SK-N-SH (cell line): ENCODE results near the gene MKRN1.

Source experiments
- CHD2 ChIP-seq: fragments of 150-350 bp; IDR thresholded peaks from 2 replicates; pipeline ENCODE4 v1.6.1; 2018; ENCODE audit warnings: low read length; ENCODE audit not compliant: partially characterized antibody
- CTCF ChIP-seq: fragments of 200-600 bp; sonication (generic); IDR thresholded peaks from 2 replicates; pipeline ENCODE4 v1.6.1; 2017; ENCODE audit warnings: antibody characterized with exemption, mild to moderate bottlenecking, moderate library complexity
- EZH2phosphoT487 ChIP-seq: fragments of 200-600 bp; sonication (generic); IDR thresholded peaks from 2 replicates; pipeline ENCODE4 v1.6.1; 2017; ENCODE audit warnings: low read depth, mixed run types, mild to moderate bottlenecking, antibody characterized with exemption, moderate library complexity, borderline replicate concordance
- FOXJ3 ChIP-seq: sonication (generic); formaldehyde crosslinking; IDR thresholded peaks from 2 replicates; pipeline ENCODE4 v1.5.1; 2020; ENCODE audit warnings: mild to moderate bottlenecking, missing genetic modification reagents
- GATA2 ChIP-seq: sonication (generic); formaldehyde crosslinking; IDR thresholded peaks from 2 replicates; pipeline ENCODE4 v1.5.0; 2020; ENCODE audit warnings: mild to moderate bottlenecking, missing genetic modification reagents
- NRF1 ChIP-seq: IDR thresholded peaks from 2 replicates; pipeline ENCODE4 v1.6.1; 2012; ENCODE audit warnings: low read depth, mild to moderate bottlenecking, low read length
- POLR2AphosphoS5 ChIP-seq: IDR thresholded peaks from 2 replicates; pipeline ENCODE4 v1.6.1; 2012; ENCODE audit warnings: low read depth, low read length
- RAD21 ChIP-seq: IDR thresholded peaks from 2 replicates; pipeline ENCODE4 v1.6.1; 2012; ENCODE audit warnings: mild to moderate bottlenecking, low read length
- RCOR1 ChIP-seq: fragments of 150-350 bp; IDR thresholded peaks from 2 replicates; pipeline ENCODE4 v1.6.1; 2017; ENCODE audit warnings: antibody characterized with exemption, low read length
- RXRA ChIP-seq: IDR thresholded peaks from 2 replicates; pipeline ENCODE4 v1.4.0; 2012; ENCODE audit warnings: low read depth, mild to moderate bottlenecking, borderline replicate concordance
- TAF1 ChIP-seq: IDR thresholded peaks from 2 replicates; pipeline ENCODE4 v1.6.1; 2012; ENCODE audit warnings: low read depth, mild to moderate bottlenecking, low read length, moderate library complexity, borderline replicate concordance
- USF2 ChIP-seq: fragments of 150-350 bp; IDR thresholded peaks from 2 replicates; pipeline ENCODE4 v1.6.1; 2017; ENCODE audit warnings: antibody characterized with exemption, low read length, low read depth, borderline replicate concordance
- YY1 ChIP-seq: IDR thresholded peaks from 2 replicates; pipeline ENCODE4 v1.4.0; 2012; ENCODE audit warnings: low read depth, mild to moderate bottlenecking

- TF ChIP-seq RAD21: no peak
- TF ChIP-seq NRF1: no peak
- no peak for TF ChIP-seq CTCF
- TF ChIP-seq RXRA: no peak
- TF ChIP-seq CHD2: no peak
- no peak for TF ChIP-seq TAF1
- TF ChIP-seq EZH2phosphoT487: no peak
- TF ChIP-seq RCOR1: no peak
- no peak for TF ChIP-seq YY1
- no peak for TF ChIP-seq GATA2 (CRISPR knock-in tag)
- no peak for TF ChIP-seq USF2
- TF ChIP-seq POLR2AphosphoS5: no peak
- no peak for TF ChIP-seq FOXJ3 (CRISPR knock-in tag)
Measured at GRCh38 chr7:140463111-140463510, 16.2 kb downstream of the MKRN1 start.
